Fibroblast of lung (primary cell): ENCODE measurements around the gene DOP1A. TPM values are rescaled to one million over a fixed set of nuclear protein-coding genes. Genes with fewer than 3 reads are reported as not detected.

Experiments
- DNase-seq, 2 donors: peaks; one replicate each; pipeline versions ENCODE4 v3.0.0 to v3.0.0-alpha.2; 2010; ENCODE audit warnings: low read depth in 2 of 2
- H2AFZ ChIP-seq: 2 replicates; pipeline ENCODE4 v1.5.1; 2012; ENCODE audit warnings: low read length, control low read depth, inconsistent platforms
- H3K27ac ChIP-seq: 2 replicates; pipeline ENCODE4 v1.5.1; 2011; ENCODE audit warnings: low read length, control low read depth; ENCODE audit not compliant: insufficient read depth
- H3K27me3 ChIP-seq: 2 replicates; pipeline ENCODE4 v1.5.1; 2011; ENCODE audit warnings: mild to moderate bottlenecking, low read length; ENCODE audit not compliant: control insufficient read depth, insufficient read depth
- H3K36me3 ChIP-seq: 2 replicates; pipeline ENCODE4 v1.5.1; 2011; ENCODE audit warnings: low read length; ENCODE audit not compliant: control insufficient read depth, insufficient read depth
- H3K4me1 ChIP-seq: 2 replicates; pipeline ENCODE4 v1.5.1; 2011; ENCODE audit warnings: low read length; ENCODE audit not compliant: control insufficient read depth, insufficient read depth; ENCODE audit errors: extremely low read depth
- H3K4me2 ChIP-seq: 2 replicates; pipeline ENCODE4 v1.5.1; 2011; ENCODE audit warnings: low read length, control low read depth; ENCODE audit not compliant: insufficient read depth; ENCODE audit errors: extremely low read depth
- H3K4me3 ChIP-seq, 4 experiments: fragments of 200-600 bp in 1 of 4; sonication (generic) in 1 of 4; replicated peaks in 1 of 4; 2 replicates each; pipeline ENCODE4 v1.5.1; 2011 to 2016; ENCODE audit warnings: low read length in 4 of 4, low read depth in 3 of 4, mild to moderate bottlenecking in 3 of 4, control low read depth in 2 of 4, inconsistent platforms in 1 of 4, mixed read lengths in 1 of 4; ENCODE audit not compliant: insufficient read depth in 1 of 4; ENCODE audit errors: control extremely low read depth in 1 of 4
- H3K79me2 ChIP-seq: 2 replicates; pipeline ENCODE4 v1.5.1; 2012; ENCODE audit warnings: mild to moderate bottlenecking, low read length, inconsistent platforms; ENCODE audit not compliant: control insufficient read depth, insufficient read depth
- H3K9ac ChIP-seq: 2 replicates; pipeline ENCODE4 v1.5.1; 2011; ENCODE audit warnings: mild to moderate bottlenecking, low read length, control low read depth; ENCODE audit not compliant: insufficient read depth
- H3K9me3 ChIP-seq: 2 replicates; pipeline ENCODE4 v1.5.1; 2012; ENCODE audit warnings: low read depth, low read length; ENCODE audit not compliant: control insufficient read depth, insufficient read depth
- H4K20me1 ChIP-seq: 2 replicates; pipeline ENCODE4 v1.5.1; 2011; ENCODE audit warnings: low read length; ENCODE audit not compliant: control insufficient read depth, insufficient read depth; ENCODE audit errors: extremely low read depth
- CTCF ChIP-seq, 2 donors: IDR thresholded peaks in 1 of 2; conservative IDR thresholded peaks in 1 of 2; 1 replicate in 1 of 2; 2 replicates in 1 of 2; pipeline ENCODE4 v1.5.1; 2011 to 2012; ENCODE audit warnings: low read length in 2 of 2, control low read depth in 1 of 2, inconsistent platforms in 1 of 2, low read depth in 1 of 2, mild to moderate bottlenecking in 1 of 2
- EZH2 ChIP-seq: IDR thresholded peaks from 2 replicates; pipeline ENCODE4 v1.5.1; 2012; ENCODE audit warnings: low read length, control low read depth, mild to moderate bottlenecking; ENCODE audit errors: missing control alignments
- polyA plus RNA-seq, 2 donors: library from polyadenylated mRNA; depleted of rRNA in 1 of 2; stranded (reverse) in 1 of 2; unstranded in 1 of 2; fragments of >200 nt; gene quantifications; 2 replicates each; pipeline ENCODE4 v1.2.1, GENCODE V29; 2011 to 2012; ENCODE audit warnings: missing spikeins in 1 of 2
- total RNA-seq: library from RNA; depleted of rRNA; stranded (reverse); fragments of >200 nt; gene quantifications from 2 replicates; pipeline ENCODE4 v1.2.1, GENCODE V29; 2014

The DOP1A gene
- total and polyA plus RNA-seq, 2 donors (not counting 1 experiment from before 2014, with no cell fraction given): 13.2 to 33.7 TPM

GRCh38 chr6:83192456-83192855 lies 125.0 kb downstream of the DOP1A start:
- H2AFZ ChIP-seq: peak overlapping the region; percentile 45
- no peaks in the 10 kb centered on the region for H3K27me3 ChIP-seq
- peak overlapping the region; percentile 82 for H3K4me2 ChIP-seq
- no peaks in the 10 kb centered on the region for H4K20me1 ChIP-seq
- peaks cover 43% of the 10 kb centered on the region for H3K79me2 ChIP-seq
- peak overlapping the region; percentile 85 for H3K27ac ChIP-seq
- TF ChIP-seq CTCF (conservative IDR thresholded peaks at IDR 0.05 in 1 of 2, IDR thresholded peaks at IDR 0.05 in 1 of 2; ENCODE audit: low read depth in 1 of 2, low read length in 2 of 2): no peak
- TF ChIP-seq EZH2: no peak
- peak overlapping the region; percentile 80 to 97 (median 92) for H3K4me3 ChIP-seq
- peak overlapping the region; percentile 92 for H3K9ac ChIP-seq
- DNase-seq: peak; percentile 15 to 31
- H3K9me3 ChIP-seq: no peaks in the 10 kb centered on the region
- peaks cover 2% of the 10 kb centered on the region for H3K36me3 ChIP-seq
- H3K4me1 ChIP-seq: no peaks in the 10 kb centered on the region

DNA sequence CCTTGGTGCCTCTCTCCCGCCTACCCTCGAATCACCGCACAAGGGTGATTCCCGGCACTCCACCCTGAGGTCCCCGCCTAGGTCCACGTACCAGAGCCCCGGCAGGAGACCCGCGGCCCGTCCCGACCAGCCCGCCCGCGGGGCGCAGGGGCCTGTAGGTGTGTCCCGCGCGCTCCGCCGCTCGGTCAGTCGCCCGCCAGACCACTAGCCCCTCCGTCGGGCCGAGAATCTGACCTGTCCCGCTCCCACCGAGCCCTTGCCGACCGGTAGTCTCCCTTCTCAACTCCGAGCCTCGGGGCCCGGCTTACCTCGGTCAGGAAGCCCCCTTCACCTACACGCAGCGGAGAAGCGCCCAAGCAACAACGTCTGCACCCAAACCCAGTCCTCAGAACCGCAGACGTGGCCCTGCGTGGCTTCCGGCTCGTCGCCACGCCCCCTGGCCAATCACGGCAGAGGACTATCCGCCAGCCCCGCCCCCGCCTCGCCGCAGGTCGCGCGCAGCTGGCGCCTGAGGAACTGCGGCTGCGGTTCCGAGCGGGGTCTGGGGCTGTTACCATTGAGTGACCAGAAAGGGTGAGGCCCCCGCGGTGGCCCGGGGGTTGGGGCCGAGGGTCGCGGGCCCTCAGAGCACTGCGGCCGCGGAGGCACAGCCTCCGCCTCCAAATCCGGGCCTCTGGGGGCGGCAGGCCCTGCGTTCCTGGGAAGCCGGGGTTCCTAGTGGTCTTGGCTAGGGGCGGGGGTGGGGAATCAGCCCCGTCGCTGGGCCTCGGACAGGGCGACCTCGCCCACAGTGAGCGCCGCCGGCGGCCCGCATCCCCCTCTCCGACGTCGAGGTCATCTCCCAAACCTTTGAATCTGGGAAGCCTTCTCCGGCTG lies 125.6 kb downstream of the DOP1A start, which contains the start of the genes PGM3 and RWDD2A:
PGM3 (minus strand) TSS at position 395 of the 876 bp plus-strand sequence. CDS start 2,253 bp downstream, outside the sequence.
RWDD2A (plus strand) TSS at position 487 of the 876 bp plus-strand sequence. CDS start 1,095 bp downstream, outside the sequence.
- H3K4me2 ChIP-seq: peak within 1 kb of the TSS; percentile 86
- peak within 1 kb of the TSS; percentile 80 to 97 (median 92) for H3K4me3 ChIP-seq
- H3K9ac ChIP-seq: peak within 1 kb of the TSS; percentile 92
- peaks cover 2% of the 10 kb centered on the region for H3K36me3 ChIP-seq
- peak; percentile 80 to 87 for DNase-seq
- peak within 1 kb of the TSS; percentile 86 for H2AFZ ChIP-seq
- no peaks in the 10 kb centered on the region for H3K9me3 ChIP-seq
- peaks cover 43% of the 10 kb centered on the region for H3K79me2 ChIP-seq
- H4K20me1 ChIP-seq: no peaks in the 10 kb centered on the region
- TF ChIP-seq CTCF (conservative IDR thresholded peaks at IDR 0.05 in 1 of 2, IDR thresholded peaks at IDR 0.05 in 1 of 2; ENCODE audit: low read depth in 1 of 2, low read length in 2 of 2): no peak
- no peak for TF ChIP-seq EZH2
- H3K4me1 ChIP-seq: no peaks in the 10 kb centered on the region
- H3K27ac ChIP-seq: peak within 1 kb of the TSS; percentile 85
- H3K27me3 ChIP-seq: no peaks in the 10 kb centered on the region
